DND-41 (cell line): ENCODE data around the gene SPHK1.

Experiments used
- CTCF ChIP-seq: IDR thresholded peaks from 2 replicates; pipeline ENCODE4 v1.5.1; 2012; ENCODE audit warnings: borderline replicate concordance, low read length, moderate library complexity, mild to moderate bottlenecking; ENCODE audit not compliant: poor library complexity, severe bottlenecking; ENCODE audit errors: extremely low read depth
- EZH2 ChIP-seq: IDR thresholded peaks from 3 replicates; pipeline ENCODE4 v1.6.1; 2012; ENCODE audit warnings: borderline replicate concordance, low read depth, mild to moderate bottlenecking, moderate library complexity, low read length, inconsistent platforms; ENCODE audit not compliant: severe bottlenecking

- peak; percentile 63 for TF ChIP-seq CTCF
- no peak for TF ChIP-seq EZH2
These were observed 48.4 kb downstream of the SPHK1 start for GRCh38 chr17:76432712-76433336.
